Testis (tissue), 2 donors: ENCODE data around the gene TSSK2.

Source experiments
- CTCF ChIP-seq, 3 experiments: fragments of 450-650 bp in 2 of 3; fragments of 200-600 bp in 1 of 3; sonication (generic) in 1 of 3; IDR thresholded peaks; one replicate each; pipeline ENCODE4 v1.5.1; 2016 to 2019; ENCODE audit warnings: antibody characterized with exemption in 3 of 3, mild to moderate bottlenecking in 2 of 3, moderate library complexity in 1 of 3
- POLR2A ChIP-seq: fragments of 450-650 bp; IDR thresholded peaks from one replicate; pipeline ENCODE4 v1.6.1; 2017; ENCODE audit warnings: antibody characterized with exemption, mild to moderate bottlenecking, moderate library complexity

- no peak for TF ChIP-seq CTCF (IDR thresholded peaks at IDR 0.05)
- TF ChIP-seq POLR2A: no peak
Observed at GRCh38 chr22:19132693-19133400, 1.7 kb downstream of the TSSK2 start.
